ENCODE measurements around the gene CAPN3. TPM values are rescaled to one million over a fixed set of nuclear protein-coding genes. Genes with fewer than 3 reads are reported as not detected.
A peak's percentile ranks its signal among the peaks of the same experiment; 100 is the strongest.

Gene CAPN3
- total RNA-seq, 1 donor from 2014 or later: 23.8 TPM

DNA sequence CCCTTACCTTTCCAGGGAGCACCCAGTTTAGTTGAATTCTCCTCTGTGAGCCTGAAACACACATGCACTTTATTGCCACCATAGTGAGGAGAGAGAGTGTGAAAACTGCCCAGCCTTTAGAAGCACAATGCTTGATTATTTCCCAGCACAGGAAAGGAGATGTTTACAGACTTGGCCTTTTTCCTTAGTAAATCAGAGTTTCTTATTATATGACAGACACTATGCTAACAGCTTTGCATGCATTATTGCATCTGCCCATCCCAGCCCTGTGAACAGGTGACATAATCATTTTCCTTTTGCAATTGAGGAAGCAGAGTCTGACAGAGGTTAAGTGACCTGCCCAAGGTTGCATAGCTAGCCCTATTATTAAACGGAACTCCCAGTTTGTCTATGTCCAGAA is 36.5 kb downstream of the CAPN3 start:
- H3K4me3 Mint-ChIP-seq: no peak overlapping the region

DNA sequence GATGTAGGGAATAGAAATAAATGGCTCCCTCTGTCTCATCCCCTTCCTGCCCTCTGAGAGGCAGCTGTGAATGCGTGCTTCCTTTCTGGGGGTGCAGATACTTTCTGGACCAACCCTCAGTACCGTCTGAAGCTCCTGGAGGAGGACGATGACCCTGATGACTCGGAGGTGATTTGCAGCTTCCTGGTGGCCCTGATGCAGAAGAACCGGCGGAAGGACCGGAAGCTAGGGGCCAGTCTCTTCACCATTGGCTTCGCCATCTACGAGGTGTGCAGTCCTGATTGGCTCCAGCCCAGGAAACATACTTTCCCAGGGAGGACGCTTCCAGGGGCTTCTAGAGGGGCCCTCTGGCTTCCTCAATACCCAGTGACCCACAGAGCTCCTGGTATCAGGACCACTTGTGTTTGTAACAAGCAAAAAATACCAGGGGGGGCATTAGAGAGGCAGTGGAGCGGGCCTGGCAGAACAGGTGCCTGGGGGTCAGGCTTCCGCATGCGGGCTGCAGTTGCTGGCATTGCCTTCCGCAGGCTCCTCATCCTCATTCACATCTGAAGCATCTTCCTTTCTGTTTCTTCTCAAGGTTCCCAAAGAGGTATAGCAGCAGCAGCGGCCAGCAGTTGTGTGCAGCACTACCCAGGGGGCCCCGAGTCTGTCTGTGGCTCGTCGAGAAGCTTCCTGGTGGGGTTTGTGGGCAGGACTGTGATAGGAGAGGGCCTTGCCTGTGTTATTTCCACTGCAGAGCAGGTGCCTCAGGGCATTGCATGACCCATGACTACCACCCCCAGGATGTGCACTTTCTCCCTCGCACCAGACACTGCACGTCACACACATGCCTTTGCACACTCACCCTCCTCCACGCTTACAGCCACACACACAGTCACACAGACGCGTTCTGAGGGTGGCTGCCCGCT is 42.5 kb downstream of the CAPN3 start:
- Mint-ChIP-seq H3K4me3 (no peak overlapping the region), H3K27ac (no peak overlapping the region), H3K9me3 (no peaks in the 10 kb centered on the region), H3K36me3 (ENCODE audit: low read depth) (peaks cover 59% of the 10 kb centered on the region), H3K4me1 (peaks cover 6% of the 10 kb centered on the region), H3K27me3 (no peaks in the 10 kb centered on the region)
- ATAC-seq (ENCODE audit: low read depth) (peak; percentile 28), DNase-seq (no peak)
- TF ChIP-seq, protein P1, sequence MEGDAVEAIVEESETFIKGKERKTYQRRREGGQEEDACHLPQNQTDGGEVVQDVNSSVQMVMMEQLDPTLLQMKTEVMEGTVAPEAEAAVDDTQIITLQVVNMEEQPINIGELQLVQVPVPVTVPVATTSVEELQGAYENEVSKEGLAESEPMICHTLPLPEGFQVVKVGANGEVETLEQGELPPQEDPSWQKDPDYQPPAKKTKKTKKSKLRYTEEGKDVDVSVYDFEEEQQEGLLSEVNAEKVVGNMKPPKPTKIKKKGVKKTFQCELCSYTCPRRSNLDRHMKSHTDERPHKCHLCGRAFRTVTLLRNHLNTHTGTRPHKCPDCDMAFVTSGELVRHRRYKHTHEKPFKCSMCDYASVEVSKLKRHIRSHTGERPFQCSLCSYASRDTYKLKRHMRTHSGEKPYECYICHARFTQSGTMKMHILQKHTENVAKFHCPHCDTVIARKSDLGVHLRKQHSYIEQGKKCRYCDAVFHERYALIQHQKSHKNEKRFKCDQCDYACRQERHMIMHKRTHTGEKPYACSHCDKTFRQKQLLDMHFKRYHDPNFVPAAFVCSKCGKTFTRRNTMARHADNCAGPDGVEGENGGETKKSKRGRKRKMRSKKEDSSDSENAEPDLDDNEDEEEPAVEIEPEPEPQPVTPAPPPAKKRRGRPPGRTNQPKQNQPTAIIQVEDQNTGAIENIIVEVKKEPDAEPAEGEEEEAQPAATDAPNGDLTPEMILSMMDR (IDR thresholded peaks at IDR 0.05): no peak
- ChIA-PET POLR2A (no interaction called here), CTCF (no interaction called here)
- intact Hi-C loops (cut with micrococcal nuclease): no loop called here

More for the DNA sequence above, 36.5 kb downstream of the CAPN3 start:
- DNase-seq (no peak), ATAC-seq (ENCODE audit: low read depth) (no peak)
- no peaks in the 10 kb centered on the region for H3K27me3 Mint-ChIP-seq
- CTCF ChIA-PET: no interaction called here
- intact Hi-C loops (cut with micrococcal nuclease): no loop called here
- POLR2A ChIA-PET: interaction anchor here (0.5 kb wide), 1 partner anchor 495 kb away, joined by 4 read pairs; no protein-coding TSS in a partner anchor
- H3K27ac Mint-ChIP-seq: no peak overlapping the region
- TF ChIP-seq, protein P1 (IDR thresholded peaks at IDR 0.05): no peak
- no peaks in the 10 kb centered on the region for H3K9me3 Mint-ChIP-seq
- H3K36me3 Mint-ChIP-seq (ENCODE audit: low read depth): peaks cover 33% of the 10 kb centered on the region
- H3K4me1 Mint-ChIP-seq: no peaks in the 10 kb centered on the region

DNA sequence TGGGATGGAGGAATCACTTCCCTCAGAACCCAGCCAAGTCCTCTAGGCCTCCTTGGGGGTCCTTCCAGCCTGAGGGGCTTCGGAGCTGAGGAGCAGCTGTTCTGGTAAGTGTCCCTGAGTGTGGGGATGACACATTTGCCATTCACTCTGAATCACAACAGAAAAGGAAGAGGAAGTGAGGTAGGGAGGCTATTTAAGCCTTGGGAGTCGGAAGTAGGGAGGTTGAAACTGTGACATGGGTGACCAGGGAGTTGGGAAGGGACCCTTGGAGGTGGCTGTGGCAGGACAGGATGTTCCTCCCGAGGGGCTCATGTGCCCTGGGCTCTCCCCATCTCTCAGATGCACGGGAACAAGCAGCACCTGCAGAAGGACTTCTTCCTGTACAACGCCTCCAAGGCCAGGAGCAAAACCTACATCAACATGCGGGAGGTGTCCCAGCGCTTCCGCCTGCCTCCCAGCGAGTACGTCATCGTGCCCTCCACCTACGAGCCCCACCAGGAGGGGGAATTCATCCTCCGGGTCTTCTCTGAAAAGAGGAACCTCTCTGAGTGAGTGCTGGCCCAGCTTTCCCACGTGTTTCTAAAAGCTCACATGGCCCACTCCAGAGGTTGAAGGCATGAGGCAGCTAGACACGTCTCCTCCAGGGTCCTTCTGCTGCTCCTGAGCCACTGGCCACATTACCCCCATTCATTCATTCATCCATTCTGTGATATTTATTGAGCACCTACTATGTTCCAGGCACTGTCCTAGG is 43.3 kb downstream of the CAPN3 start:
- Mint-ChIP-seq H3K27me3 (no peaks in the 10 kb centered on the region), H3K27ac (no peak overlapping the region), H3K9me3 (no peaks in the 10 kb centered on the region), H3K4me1 (peaks cover 6% of the 10 kb centered on the region), H3K4me3 (no peak overlapping the region), H3K36me3 (ENCODE audit: low read depth) (peaks cover 52% of the 10 kb centered on the region)
- DNase-seq (no peak), ATAC-seq (ENCODE audit: low read depth) (no peak)
- TF ChIP-seq, protein P1 (IDR thresholded peaks at IDR 0.05): no peak
- ChIA-PET CTCF (no interaction called here), POLR2A (no interaction called here)
- intact Hi-C loops (cut with micrococcal nuclease): no loop called here

DNA sequence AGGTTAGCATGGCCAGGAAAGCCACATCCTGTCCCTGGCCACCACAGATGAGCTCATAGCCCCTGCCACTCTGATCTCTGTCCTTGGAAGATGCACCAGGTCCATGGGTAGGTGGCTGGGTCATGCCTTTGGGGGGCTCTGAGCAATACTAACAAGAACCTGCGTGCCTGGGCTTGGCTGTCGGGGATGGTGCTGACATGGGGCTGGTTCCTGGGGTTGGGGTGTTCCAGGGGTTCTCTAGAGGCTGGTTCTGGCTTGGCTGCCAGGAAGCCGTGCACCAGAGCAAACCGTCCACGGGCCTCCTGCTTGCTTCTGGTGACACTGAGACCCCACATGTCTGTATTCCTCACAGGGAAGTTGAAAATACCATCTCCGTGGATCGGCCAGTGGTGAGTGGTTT is 44.1 kb downstream of the CAPN3 start:
- no peak overlapping the region for H3K27ac Mint-ChIP-seq

More for the DNA sequence above, 44.1 kb downstream of the CAPN3 start:
- ATAC-seq (ENCODE audit: low read depth): no peak
- peaks cover 6% of the 10 kb centered on the region for H3K4me1 Mint-ChIP-seq
- H3K4me3 Mint-ChIP-seq: no peak overlapping the region
- TF ChIP-seq, protein P1 (IDR thresholded peaks at IDR 0.05): no peak
- no peak for DNase-seq
- H3K27me3 Mint-ChIP-seq: no peaks in the 10 kb centered on the region
- no peaks in the 10 kb centered on the region for H3K9me3 Mint-ChIP-seq
- CTCF ChIA-PET: no interaction called here
- POLR2A ChIA-PET: no interaction called here
- H3K36me3 Mint-ChIP-seq (ENCODE audit: low read depth): peaks cover 52% of the 10 kb centered on the region
- intact Hi-C loops (cut with micrococcal nuclease): no loop called here

All from activated B cell treated with CpG ODN at 0.5 μM for 24 hours (primary cell).